RWPE1 (cell line): ENCODE measurements around the gene ABI2.
"Not testable (repeated sequence)": the region's sequence is repeated elsewhere in the genome, so short reads cannot be mapped to it uniquely, and the experiment has no call there.

ENCODE experiments used
- CTCF ChIA-PET: fragments of 350-600 bp; sonication (Branson Sonifier 250); formaldehyde crosslinking; extraction: SDS; loops from one replicate; lab custom pipeline; 2021; lab: Yijun Ruan, JAX
- POLR2A ChIA-PET: fragments of 400-600 bp; formaldehyde crosslinking; extraction: SDS; loops from one replicate; lab custom pipeline; 2020; ENCODE audit warnings: antibody characterized with exemption; ENCODE audit not compliant: low non-redundant PET; lab: Yijun Ruan, JAX
- DNase-seq: peaks from one replicate; pipeline ENCODE4 v3.0.0; 2012; ENCODE audit warnings: low spot score
- H3K27ac ChIP-seq: fragments of 450-650 bp; 2 replicates; pipeline ENCODE4 v1.5.1; 2017
- CTCF ChIP-seq: fragments of 450-650 bp; conservative IDR thresholded peaks from 2 replicates; pipeline ENCODE4 v1.5.1; 2017; ENCODE audit warnings: low read depth, mild to moderate bottlenecking

ABI2 gene

GRCh38 chr2:203340791-203341487 lies 12.7 kb downstream of the ABI2 start:
- DNase-seq = peak; percentile 60
- no peak overlapping the region; the same call in 1 of the 2 replicates for H3K27ac ChIP-seq
- POLR2A ChIA-PET = interaction anchor here (0.6 kb wide), 1 partner anchor 96 kb away, joined by 3 read pairs; no protein-coding TSS in a partner anchor
- no peak for TF ChIP-seq CTCF
- CTCF ChIA-PET = interaction anchor here (0.6 kb wide), 2 partner anchors 508 to 1026 kb away, joined by 3 read pairs; no protein-coding TSS in a partner anchor

- no peak overlapping the region; the same call in 1 of the 2 replicates for H3K27ac ChIP-seq
- DNase-seq = no peak
Measured at GRCh38 chr2:203341741-203342310, 13.6 kb downstream of the ABI2 start.

GRCh38 chr2:203342374-203342773 lies 14.2 kb downstream of the ABI2 start:
- CTCF ChIA-PET = interaction anchor here (0.6 kb wide), 1 partner anchor 34 kb away, joined by 4 read pairs; no protein-coding TSS in a partner anchor
- POLR2A ChIA-PET = not testable (repeated sequence)

More at GRCh38 chr2:203341741-203342310, 13.6 kb downstream of the ABI2 start:
- CTCF ChIA-PET = no interaction called here
- no peak for TF ChIP-seq CTCF
- POLR2A ChIA-PET = no interaction called here

GRCh38 chr2:203344667-203345066 lies 16.5 kb downstream of the ABI2 start:
- ChIA-PET POLR2A (interaction anchor here (0.6 kb wide), 1 partner anchor 593 kb away, joined by 10 read pairs; no protein-coding TSS in a partner anchor), CTCF (no interaction called here)
- no peak for TF ChIP-seq CTCF
- no peak for DNase-seq
- no peak overlapping the region for H3K27ac ChIP-seq

More at GRCh38 chr2:203342374-203342773, 14.2 kb downstream of the ABI2 start:
- not testable (repeated sequence) for DNase-seq, H3K27ac ChIP-seq

- no peak overlapping the region for H3K27ac ChIP-seq
- TF ChIP-seq CTCF = no peak
- ChIA-PET CTCF (no interaction called here), POLR2A (no interaction called here)
- no peak for DNase-seq
Measured at GRCh38 chr2:203346612-203347011, 18.4 kb downstream of the ABI2 start.

GRCh38 chr2:203347375-203347774 lies 19.2 kb downstream of the ABI2 start:
- no peak overlapping the region for H3K27ac ChIP-seq
- POLR2A ChIA-PET = no interaction called here
- CTCF ChIA-PET = no interaction called here
- TF ChIP-seq CTCF = no peak
- no peak for DNase-seq
